Fibroblast of lung (primary cell): ENCODE measurements around the gene MAML2.

Experiments used
- EZH2 ChIP-seq: IDR thresholded peaks from 2 replicates; pipeline ENCODE4 v1.5.1; 2012; ENCODE audit warnings: low read length, control low read depth, mild to moderate bottlenecking; ENCODE audit errors: missing control alignments
- TF ChIP-seq, protein P1 (sequence below), 2 donors: IDR thresholded peaks in 1 of 2; conservative IDR thresholded peaks in 1 of 2; 1 replicate in 1 of 2; 2 replicates in 1 of 2; pipeline ENCODE4 v1.5.1; 2011 to 2012; ENCODE audit warnings: low read length in 2 of 2, control low read depth in 1 of 2, inconsistent platforms in 1 of 2, low read depth in 1 of 2, mild to moderate bottlenecking in 1 of 2

DNA sequence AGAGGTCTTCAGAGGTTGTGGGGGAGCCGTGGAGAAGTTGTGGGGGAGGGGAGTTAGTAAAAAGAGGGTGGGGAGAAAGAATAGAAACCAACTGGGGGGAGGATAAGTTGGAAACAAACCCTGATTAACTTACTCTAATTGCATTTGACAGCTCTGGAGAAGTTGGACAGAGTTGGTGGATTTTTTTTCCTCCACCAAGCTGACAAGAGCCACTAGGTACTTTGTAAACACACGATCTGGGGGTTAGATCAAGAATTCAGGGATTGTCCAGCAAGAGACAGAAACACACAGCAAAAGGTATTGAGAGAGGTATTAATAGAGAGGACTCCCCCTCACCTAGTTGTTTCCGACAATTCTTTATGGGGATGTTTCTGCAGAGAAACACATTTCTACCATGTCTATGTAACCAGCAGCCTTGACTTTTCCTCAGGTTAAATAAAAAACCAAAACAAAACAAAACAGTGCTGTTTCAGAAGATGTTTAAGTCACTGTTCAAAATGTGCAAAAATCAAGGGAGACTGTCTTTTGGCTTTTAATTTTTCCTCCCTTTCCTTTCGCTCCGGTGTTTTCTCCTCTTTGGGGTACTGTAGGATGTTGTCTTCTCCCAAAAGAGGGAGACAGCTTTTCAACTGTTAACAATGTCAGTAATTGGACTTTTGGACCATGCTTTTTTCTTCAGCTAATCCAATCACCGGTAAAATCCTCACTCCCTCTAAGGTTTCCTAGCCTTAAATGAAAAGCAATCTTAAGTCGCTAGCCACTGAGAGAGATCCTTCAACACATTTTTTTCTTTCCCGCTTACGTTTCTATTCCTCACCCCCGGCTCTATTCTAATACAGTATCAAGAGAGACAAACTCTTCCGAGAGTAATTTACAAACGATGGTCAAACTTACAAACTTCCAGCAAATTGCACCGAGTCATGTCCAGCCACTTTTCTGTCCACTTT lies 708 bp downstream of the MAML2 start:
- TF ChIP-seq, protein P1, sequence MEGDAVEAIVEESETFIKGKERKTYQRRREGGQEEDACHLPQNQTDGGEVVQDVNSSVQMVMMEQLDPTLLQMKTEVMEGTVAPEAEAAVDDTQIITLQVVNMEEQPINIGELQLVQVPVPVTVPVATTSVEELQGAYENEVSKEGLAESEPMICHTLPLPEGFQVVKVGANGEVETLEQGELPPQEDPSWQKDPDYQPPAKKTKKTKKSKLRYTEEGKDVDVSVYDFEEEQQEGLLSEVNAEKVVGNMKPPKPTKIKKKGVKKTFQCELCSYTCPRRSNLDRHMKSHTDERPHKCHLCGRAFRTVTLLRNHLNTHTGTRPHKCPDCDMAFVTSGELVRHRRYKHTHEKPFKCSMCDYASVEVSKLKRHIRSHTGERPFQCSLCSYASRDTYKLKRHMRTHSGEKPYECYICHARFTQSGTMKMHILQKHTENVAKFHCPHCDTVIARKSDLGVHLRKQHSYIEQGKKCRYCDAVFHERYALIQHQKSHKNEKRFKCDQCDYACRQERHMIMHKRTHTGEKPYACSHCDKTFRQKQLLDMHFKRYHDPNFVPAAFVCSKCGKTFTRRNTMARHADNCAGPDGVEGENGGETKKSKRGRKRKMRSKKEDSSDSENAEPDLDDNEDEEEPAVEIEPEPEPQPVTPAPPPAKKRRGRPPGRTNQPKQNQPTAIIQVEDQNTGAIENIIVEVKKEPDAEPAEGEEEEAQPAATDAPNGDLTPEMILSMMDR (conservative IDR thresholded peaks at IDR 0.05 in 1 of 2, IDR thresholded peaks at IDR 0.05 in 1 of 2; ENCODE audit: low read depth in 1 of 2, low read length in 2 of 2) = no peak
- TF ChIP-seq EZH2 = no peak
